Sigmoid colon (tissue), 4 donors: ENCODE data around the gene GBA2.

Experiments
- EP300 ChIP-seq, 4 donors: sonication (generic); formaldehyde crosslinking; IDR thresholded peaks; one replicate each; pipeline ENCODE4 v1.6.1; 2017; ENCODE audit warnings: antibody characterized with exemption in 4 of 4
- POLR2AphosphoS5 ChIP-seq, 4 donors: sonication (generic); formaldehyde crosslinking; IDR thresholded peaks; one replicate each; pipeline ENCODE4 v1.6.1; 2017; ENCODE audit warnings: antibody characterized with exemption in 4 of 4

GRCh38 chr9:35791297-35791921, 42.4 kb upstream of the GBA2 start, which contains the start of gene NPR2:
- TF ChIP-seq POLR2AphosphoS5 (IDR thresholded peaks at IDR 0.05) (no peak), EP300 (IDR thresholded peaks at IDR 0.05) (no peak)
